ENCODE measurements around the gene ABCB9. TPM values are rescaled to one million over a fixed set of nuclear protein-coding genes. Genes with fewer than 3 reads are reported as not detected.

Gene ABCB9
- total and polyA plus RNA-seq, 2 of the 8 experiments (the other 6 are each of a cell fraction or from before 2014, with no cell fraction given) = 3.8 to 8.0 TPM

DNA sequence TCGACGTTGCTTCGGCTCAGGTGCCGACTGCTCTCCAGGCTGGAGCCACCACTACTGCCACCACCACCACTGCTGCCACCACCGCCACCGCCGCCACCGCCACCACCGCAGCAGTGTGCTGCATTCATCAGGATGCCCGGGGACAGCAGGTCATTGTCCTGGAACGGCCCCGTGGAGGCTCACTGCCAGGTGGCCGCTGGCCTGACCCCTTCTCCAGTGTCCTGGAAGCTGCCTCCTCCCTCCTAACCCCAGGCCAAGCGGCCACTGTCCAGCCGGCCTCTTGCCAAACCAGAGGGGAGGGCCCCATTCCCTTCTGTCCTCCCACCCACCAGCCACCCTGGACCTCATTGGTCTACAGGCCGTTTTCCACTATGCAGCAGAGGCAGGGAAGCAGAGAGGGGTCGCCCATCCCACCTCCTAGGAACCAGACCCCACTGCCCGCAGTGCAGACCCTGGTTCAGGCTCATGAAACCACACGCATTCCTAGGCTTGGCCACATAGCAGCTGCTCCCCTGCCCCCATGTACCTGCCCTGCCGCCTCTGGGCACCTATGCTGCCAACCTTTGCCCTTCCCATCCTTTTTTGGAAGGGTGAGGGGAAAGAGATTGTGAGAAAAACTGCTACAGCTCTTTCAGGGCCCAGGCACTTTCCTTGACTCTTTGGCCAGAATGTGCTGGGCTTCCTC lies 29.4 kb upstream of the ABCB9 start:
- no peaks in the 10 kb centered on the region for H3K79me2 ChIP-seq (ENCODE audit: control insufficient read depth in 1 of 2, insufficient read depth in 2 of 2, low read length in 2 of 2)
- POLR2A ChIA-PET (ENCODE audit: partially characterized antibody) = interaction anchor here (1.1 to 3.5 kb wide), 2 partner anchors 12 to 16 kb away, joined by 3 to 15 read pairs; partner anchors contain the start of gene ARL6IP4
- no peaks in the 10 kb centered on the region for H3K23me2 ChIP-seq (ENCODE audit: low read depth, low read length)
- H4K5ac ChIP-seq (ENCODE audit: insufficient read length, low read depth, low read length) = no peak overlapping the region
- H3K9ac ChIP-seq (replicated peaks in 1 of 4; ENCODE audit: extremely low read depth in 1 of 4, low read depth in 3 of 4, low read length in 3 of 4) = no peak overlapping the region
- no peak overlapping the region for H2BK12ac ChIP-seq (ENCODE audit: low read depth, low read length)
- no peak overlapping the region for H2BK120ac ChIP-seq (replicated peaks; ENCODE audit: low read depth, low read length)
- no peak overlapping the region for H3K18ac ChIP-seq (ENCODE audit: extremely low read depth, low read length)
- no peak overlapping the region for H3K4me3 ChIP-seq (ENCODE audit: extremely low read depth in 1 of 4, insufficient read depth in 2 of 4, low read depth in 3 of 4, low read length in 4 of 4)
- no peaks in the 10 kb centered on the region for H4K20me1 ChIP-seq (replicated peaks in 1 of 2; ENCODE audit: control insufficient read depth in 1 of 2, insufficient read depth in 2 of 2, low read length in 2 of 2)
- H4K8ac ChIP-seq (ENCODE audit: extremely low read depth, insufficient read depth, low read length) = peak overlapping the region; percentile 25; the same call in 1 of the 2 replicates
- H2AFZ ChIP-seq (ENCODE audit: low read length) = no peak overlapping the region
- H2BK20ac ChIP-seq (ENCODE audit: low read length) = no peak overlapping the region
- no peak overlapping the region for H3K4ac ChIP-seq (replicated peaks; ENCODE audit: insufficient read length, low read depth, low read length)
- H2BK15ac ChIP-seq (ENCODE audit: low read length) = no peak overlapping the region
- no peaks in the 10 kb centered on the region; a peak in 2 of 7 replicates for H3K4me1 ChIP-seq (replicated peaks in 1 of 4; ENCODE audit: control insufficient read depth in 3 of 4, insufficient read depth in 4 of 4, low read length in 3 of 4)
- H3K36me3 ChIP-seq (ENCODE audit: control insufficient read depth in 2 of 4, insufficient read depth in 4 of 4, low read length in 3 of 4) = no peaks in the 10 kb centered on the region
- no peaks in the 10 kb centered on the region for H3K27me3 ChIP-seq (replicated peaks in 1 of 4; ENCODE audit: control insufficient read depth in 3 of 4, extremely low read depth in 1 of 4, insufficient read depth in 3 of 4, low read length in 3 of 4)
- H3K14ac ChIP-seq (ENCODE audit: insufficient read length) = no peak overlapping the region
- WGBS, 2 experiments (ENCODE audit: extremely low coverage in 1 of 2, insufficient coverage in 1 of 2, insufficient read length in 1 of 2, insufficient replicate concordance in 2 of 2, low coverage in 1 of 2, low lambda C conversion rate in 2 of 2, missing lambda C conversion rate in 1 of 2) = 91% methylated on average over 20 of the region's 20 CpGs; no CpG with 5 or more reads in 1 of the 2 experiments
- no peak overlapping the region for H3K23ac ChIP-seq (ENCODE audit: insufficient read length)
- CTCF ChIA-PET (ENCODE audit: partially characterized antibody) = interaction anchor here (0.9 to 2.4 kb wide), 3 partner anchors 64 to 242 kb away, joined by 3 to 7 read pairs (median 3); no protein-coding TSS in a partner anchor
- no peak overlapping the region for H2BK5ac ChIP-seq (ENCODE audit: low read depth, low read length)
- no peak overlapping the region for H3K27ac ChIP-seq (ENCODE audit: low read depth, low read length)
- no peaks in the 10 kb centered on the region for H3K79me1 ChIP-seq (ENCODE audit: low read depth, low read length)
- H3K56ac ChIP-seq (replicated peaks; ENCODE audit: insufficient read length, low read depth, low read length) = no peak overlapping the region
- no peaks in the 10 kb centered on the region for H3K9me3 ChIP-seq (ENCODE audit: insufficient read depth in 2 of 2, low read depth in 1 of 2, low read length in 1 of 2)
- DNase-seq (ENCODE audit: low read depth in 1 of 2, low spot score in 2 of 2) (no peak), FAIRE-seq (no peak)
- no peak overlapping the region for H4K91ac ChIP-seq (replicated peaks; ENCODE audit: insufficient read length, low read length)
- H3K4me2 ChIP-seq (ENCODE audit: insufficient read depth in 1 of 2, low read depth in 2 of 2, low read length in 2 of 2) = no peak overlapping the region
- H2AK5ac ChIP-seq (ENCODE audit: low read depth, low read length) = no peak overlapping the region
- TF ChIP-seq RNF2 (IDR thresholded peaks at IDR 0.05; ENCODE audit: borderline replicate concordance, low read depth, low read length, missing control alignments, poor library complexity, severe bottlenecking) (no peak), CBX5 (IDR thresholded peaks at IDR 0.05; ENCODE audit: low read depth, low read length) (no peak), BCL11A (IDR thresholded peaks at IDR 0.05; ENCODE audit: low read depth in 2 of 2, low read length in 2 of 2) (no peak), SRF (IDR thresholded peaks at IDR 0.05; ENCODE audit: low read depth, low read length) (no peak), GTF2F1 (IDR thresholded peaks at IDR 0.05; ENCODE audit: borderline replicate concordance, low read depth, low read length) (no peak), JUN (IDR thresholded peaks at IDR 0.05; ENCODE audit: low read depth, low read length) (no peak), SP2 (IDR thresholded peaks at IDR 0.05; ENCODE audit: low read length) (no peak), RFX5 (IDR thresholded peaks at IDR 0.05; ENCODE audit: borderline replicate concordance, low read depth, low read length) (no peak), NRF1 (IDR thresholded peaks at IDR 0.05; ENCODE audit: low read depth, low read length) (no peak), ZNF274 (IDR thresholded peaks at IDR 0.05; ENCODE audit: borderline replicate concordance, extremely low read depth, low read length) (no peak), RXRA (IDR thresholded peaks at IDR 0.05; ENCODE audit: insufficient read depth, low read depth, low read length) (no peak)

Measured in H1 (cell line).